Midbrain (tissue), 1 donor: ENCODE results near the gene PLEKHA6.
"Not testable (repeated sequence)": the region's sequence is repeated elsewhere in the genome, so short reads cannot be mapped to it uniquely, and the experiment has no call there.

Experiments used
- DNase-seq: peaks from one replicate; lab custom pipeline; 2025; lab: John Stamatoyannopoulos, UW

The PLEKHA6 gene

DNA sequence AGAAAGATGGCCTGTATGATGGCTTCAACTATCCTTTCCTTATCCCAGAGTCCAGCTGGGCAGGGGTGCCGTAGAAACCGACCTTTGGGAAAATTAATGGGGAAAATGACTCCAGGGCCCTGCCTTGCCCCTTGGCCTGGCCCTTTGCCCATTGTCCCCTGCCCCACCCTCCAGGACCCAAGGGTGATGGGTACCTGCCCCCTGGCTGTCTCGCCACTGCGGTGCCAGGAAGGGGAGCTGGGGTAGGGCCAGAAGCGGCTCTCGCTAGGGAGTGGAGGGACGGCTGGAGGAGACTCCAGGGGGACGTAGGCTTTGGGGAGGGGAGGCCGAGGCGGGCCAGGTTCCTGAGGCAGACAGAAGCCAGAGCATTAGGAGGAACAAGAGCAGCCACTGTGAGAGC lies 116.8 kb downstream of the PLEKHA6 start:
- DNase-seq = no peak

DNA sequence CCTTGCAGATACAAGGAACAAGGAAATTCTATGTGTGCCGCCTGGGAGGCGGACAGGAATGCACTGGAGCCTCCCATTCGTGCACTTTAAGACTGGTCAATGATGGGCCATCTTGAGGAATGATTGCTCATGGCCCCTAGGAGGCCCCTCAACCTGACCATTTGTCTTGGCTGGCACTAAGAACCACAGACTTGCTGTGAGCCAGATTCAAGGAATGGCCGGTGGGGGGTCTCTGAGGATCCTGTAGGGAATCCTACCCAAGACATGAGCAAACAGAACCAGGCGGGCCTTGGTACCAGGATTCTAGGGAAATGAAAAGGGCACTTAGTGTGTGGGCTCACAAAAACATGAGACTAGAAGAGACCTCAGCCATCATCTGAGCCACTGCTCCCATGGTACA lies 117.8 kb downstream of the PLEKHA6 start:
- DNase-seq = no peak

DNA sequence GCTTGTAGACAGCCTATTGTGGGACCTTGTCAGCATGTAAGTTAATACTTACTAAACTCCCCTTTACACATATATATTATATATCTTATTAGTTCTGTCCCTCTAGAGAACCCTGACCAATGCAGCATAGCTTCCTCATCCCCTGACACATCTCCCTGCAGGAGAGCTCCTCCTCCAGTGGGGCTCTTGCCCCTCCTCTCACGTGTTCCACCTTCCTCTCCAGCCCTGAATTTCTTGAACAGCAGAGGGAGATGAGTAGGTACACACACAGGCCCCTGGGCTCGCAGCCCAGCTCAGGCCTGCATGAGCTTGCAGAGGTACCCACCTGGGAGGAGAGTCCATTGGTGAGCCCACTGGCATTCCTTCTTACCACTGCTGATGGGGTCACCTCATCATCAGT lies 118.7 kb downstream of the PLEKHA6 start:
- DNase-seq = no peak

DNA sequence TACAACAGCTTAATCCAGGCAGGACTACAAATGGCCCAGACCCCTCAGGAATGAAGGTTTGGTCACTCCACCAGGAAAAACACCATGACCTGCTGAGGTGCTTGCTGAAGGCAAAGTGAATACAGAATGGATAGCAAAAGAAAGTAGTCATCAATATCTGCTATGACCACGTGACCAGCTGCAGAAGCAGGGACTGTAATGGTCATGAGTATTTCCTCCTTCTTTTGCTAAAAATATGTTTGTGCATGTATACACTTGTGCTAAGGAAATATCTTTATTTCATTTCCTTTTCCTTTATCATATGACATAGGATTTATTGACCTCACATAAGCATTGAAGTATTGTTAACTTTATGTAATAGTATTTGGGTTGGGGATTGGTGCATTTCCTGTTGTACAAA lies 119.5 kb downstream of the PLEKHA6 start:
- no peak for DNase-seq

DNA sequence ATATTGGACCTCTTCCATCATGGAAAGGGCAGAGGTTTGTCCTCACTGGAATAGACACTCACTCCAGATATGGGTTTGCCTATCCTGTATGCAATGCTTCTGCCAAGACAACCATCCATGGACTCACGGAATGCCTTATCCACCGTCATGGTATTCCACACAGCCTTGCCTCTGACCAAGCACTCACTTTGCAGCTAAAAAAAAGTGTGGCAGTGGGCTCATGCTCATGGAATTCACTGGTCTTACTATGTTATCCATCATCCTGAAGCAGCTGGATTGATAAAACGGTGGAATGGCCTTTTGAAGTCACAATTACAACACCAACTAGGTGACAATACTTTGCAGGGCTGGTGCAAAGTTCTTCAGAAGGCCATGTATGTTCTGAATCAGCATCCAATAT lies 120.3 kb downstream of the PLEKHA6 start:
- DNase-seq = not testable (repeated sequence)

DNA sequence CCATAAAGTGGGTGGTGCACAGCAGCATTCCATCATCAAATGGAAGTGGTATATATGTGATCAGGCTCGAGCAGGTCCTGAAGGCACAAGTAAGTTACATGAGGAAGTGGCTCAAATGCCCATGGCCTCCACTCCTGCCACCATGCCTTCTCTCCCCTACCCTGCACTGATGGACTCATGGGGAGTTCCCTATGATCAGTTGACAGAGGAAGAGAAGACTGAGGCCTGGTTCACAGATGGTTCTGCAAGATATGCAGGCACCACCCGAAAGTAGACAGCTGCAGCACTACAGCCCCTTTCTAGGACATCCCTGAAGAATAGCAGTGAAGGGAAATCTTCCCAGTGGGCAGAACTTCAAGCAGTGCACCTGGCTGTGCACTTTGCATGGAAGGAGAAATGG lies 121.2 kb downstream of the PLEKHA6 start:
- not testable (repeated sequence) for DNase-seq

DNA sequence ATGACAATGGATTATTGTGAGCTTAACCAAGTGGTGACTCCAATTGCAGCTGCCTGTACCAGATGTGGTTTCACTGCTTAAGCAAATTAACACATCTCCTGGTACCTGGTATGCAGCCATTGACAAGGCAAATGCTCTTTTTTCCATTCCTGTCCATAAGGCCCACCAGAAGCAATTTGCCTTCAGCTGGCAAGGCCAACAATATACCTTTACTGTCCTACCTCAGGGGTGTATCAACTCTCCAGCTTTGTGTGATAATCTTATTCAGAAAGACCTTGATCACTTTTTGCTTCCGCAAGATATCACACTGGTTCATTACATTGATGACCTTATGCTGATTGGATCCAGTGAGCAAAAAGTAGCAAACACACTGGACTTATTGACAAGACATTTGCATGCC lies 122.2 kb downstream of the PLEKHA6 start:
- not testable (repeated sequence) for DNase-seq

DNA sequence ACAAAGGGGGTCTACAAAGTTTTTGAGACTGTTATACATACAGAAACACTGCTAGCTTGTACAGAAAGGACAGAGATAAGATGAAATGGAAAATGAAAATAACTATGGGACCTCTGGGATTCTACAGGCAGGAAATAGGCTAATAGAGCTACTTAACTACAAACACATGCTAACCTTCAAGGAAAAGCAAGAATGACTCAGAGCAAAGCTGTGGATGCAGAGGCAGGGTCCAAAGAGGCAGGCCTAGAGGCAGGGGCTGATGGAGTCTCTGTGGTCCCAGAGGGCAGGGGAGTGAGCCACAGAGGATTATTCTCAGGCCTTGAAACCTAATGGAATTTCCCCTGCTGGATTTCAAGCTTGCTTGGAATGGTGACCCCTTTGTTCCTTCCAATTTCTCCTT lies 127.2 kb downstream of the PLEKHA6 start:
- DNase-seq = no peak

DNA sequence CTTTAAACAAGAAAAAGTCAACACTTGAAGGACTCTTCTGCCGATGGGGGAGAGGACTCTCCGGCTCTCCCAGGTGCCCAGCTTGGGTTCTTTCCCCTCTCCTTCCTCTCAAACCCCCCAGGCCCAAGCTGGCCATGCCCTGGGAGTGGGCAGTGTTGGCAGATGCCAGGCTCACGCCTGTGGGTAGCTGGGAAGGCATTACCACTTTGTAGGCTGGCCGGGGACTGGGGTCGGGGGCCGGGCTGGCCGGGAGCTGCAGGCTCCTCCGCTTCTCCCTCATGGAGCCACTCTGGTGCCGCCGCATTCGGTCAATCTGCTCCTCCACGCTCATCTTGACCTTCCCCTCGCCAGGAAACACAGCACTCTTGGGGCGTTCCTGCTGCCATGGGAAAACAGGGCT lies 129.5 kb downstream of the PLEKHA6 start:
- DNase-seq = no peak

DNA sequence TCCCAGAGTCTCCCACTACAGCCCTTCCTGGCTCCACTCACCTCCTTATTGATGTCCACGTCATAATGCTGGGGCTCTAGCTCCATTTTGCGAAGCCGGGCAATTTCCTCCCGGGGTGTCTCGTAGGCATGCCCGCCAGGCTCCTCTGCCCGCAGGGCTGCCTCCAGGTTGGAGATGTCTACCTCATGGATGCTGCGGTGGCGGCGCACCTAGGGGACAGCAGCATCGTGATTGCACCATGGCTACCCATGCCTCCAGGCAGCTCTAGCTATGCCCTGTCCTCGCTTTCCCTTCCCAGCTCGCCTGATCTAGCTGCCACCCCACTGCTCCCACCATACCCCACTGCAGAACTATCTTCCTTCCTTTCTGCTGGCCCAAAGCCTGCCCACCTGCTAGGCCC lies 130.8 kb downstream of the PLEKHA6 start:
- DNase-seq = no peak

DNA sequence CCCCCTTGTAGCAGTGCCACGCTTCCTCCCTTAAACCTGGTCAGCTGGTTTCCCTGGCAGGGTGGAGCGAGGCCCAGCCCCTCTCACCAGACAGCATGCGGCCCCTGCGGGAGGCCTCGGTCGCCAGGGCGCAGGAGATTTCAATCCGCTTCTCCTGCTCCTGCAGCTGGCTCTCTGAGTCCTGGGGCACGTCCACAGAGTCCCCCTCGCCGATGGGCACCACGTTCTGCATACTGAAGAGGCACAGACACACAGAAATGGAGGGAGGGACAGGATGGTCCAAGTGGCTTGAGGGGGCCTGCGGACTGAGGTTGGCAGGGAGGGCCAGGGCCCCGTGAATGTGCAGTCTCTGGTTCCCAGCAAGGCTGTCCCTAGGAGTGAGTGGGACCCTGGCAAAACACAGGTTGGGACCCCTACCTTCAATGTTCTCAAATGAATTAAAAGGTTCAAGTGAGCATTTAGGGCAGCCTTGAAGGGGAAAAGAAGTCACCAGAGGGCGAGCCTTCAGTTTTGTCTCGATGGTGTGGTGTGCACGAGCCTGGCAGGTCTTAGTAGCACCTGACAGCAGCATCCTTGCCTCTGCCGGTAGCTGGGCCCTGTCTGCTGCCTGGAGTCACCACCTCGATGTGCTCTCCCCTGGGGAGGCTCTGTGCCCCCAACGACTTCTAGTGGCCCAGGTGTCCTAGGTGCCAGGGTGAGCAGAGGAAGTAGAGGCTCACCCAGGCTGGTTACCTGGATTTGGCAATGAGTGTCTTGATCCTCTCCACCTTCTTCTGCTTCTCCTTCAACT lies 131.5 kb downstream of the PLEKHA6 start:
- DNase-seq = no peak

DNA sequence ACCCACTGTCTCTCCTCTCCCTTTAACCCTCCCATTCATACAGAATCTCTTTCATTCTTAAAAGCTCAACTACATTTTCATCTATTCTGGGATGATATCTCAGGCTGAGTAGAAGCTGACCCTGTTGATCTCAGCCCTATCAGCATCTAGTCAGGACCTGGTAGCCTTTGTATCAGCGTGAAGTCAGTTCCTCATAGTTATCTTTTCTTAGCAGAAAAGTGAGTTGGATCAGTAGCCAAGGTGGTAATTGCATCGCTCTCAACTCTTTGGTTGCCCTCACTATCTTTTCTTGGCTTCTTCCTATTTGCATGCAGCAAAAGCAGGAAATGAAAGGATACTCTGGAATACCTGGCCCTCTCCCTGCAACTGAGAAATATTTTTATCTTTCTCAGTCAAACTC lies 132.4 kb downstream of the PLEKHA6 start:
- no peak for DNase-seq

DNA sequence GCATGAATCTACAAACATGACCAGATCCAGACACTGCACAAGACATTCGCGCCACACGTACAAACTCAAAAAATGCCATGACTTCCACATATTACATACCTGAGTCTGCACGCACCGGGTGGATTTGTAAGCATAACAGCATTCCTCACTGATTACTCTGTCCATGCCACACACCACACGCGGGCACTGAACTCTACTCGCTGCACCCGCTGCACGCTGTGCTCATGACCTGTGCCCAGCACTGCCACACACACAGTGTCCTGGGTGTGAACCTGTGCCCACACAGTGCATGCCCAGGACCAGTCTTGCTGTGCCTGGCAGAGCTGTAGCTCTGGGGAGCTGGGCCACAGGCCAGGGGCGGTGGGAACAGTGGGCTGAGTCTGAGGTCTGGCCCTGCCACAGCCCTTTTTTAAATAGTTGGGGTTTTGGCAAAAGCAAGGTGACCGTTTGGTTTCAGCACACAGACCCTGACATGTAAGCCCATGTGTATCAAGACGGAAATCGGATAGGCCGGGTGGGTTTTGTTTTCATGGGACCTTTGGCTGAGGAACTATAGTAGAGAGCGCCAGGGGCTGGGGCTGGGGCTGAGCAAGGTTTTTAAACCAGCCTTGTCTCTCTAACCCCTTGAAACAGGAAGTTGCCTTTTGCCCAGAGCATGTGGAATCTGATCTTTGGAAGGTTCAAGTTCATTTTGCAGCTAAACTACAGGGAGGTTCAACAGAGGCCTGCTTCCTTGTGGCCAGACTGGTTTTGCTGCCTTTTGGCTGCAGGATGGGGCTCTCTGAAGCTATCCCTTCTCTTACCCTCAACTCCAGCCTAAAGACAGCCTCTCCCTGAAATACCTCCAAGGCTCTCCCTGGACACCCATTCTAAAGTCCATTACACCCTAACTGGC lies 133.6 kb downstream of the PLEKHA6 start:
- no peak for DNase-seq

DNA sequence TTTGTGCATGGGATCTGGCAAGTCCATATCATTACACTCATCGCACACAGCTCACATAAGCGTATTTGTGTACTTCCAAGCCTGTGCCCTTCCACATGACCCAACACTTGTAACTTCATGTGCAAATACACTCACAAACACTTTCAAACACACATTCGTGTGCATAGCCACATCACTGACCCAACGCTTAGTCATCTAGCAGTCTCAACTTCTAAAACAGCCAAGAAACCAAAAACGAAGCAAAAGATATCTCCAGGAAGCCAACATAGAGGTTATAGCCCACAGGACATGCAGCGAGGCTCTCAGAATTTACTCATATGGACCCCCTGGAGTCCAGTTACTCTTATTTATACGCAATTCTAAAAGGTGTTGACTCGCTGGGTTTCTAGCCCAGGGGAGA lies 135.1 kb downstream of the PLEKHA6 start:
- no peak for DNase-seq

DNA sequence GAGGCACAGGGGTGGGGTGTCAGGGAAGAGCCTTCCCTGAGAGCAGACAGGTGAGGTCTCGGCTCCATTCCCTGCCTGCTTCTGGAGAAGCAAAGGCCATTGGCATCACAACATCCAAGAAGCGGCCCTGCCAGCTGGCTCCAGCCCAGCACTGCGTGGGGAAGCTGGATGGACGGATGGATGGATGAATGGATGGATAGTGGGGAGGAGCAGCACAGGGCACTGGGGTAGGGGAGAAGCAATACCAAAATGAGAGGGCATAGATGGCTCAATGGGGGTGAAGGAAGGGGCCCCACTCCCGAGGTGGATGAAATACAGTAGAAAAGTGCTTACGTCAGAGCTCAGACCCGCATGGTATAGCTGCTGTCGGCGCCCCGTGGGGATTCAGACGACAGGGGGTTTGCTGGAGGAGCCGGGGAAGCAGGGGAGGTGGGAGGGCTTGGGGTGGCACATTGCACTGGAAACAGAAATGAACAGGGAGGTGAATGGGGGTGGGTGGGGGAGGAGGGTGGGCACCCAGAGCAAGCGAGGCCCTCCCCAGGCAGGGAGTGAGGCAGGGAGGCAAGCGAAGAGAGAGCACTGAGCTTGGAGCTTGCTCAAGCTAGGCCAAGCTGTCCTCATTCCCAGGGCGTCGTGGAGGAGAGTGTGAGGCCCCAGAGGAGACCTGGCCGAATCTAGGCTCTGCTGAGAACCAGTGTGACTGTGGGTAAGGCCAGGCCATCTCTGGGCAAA lies 136.4 kb downstream of the PLEKHA6 start:
- no peak for DNase-seq

DNA sequence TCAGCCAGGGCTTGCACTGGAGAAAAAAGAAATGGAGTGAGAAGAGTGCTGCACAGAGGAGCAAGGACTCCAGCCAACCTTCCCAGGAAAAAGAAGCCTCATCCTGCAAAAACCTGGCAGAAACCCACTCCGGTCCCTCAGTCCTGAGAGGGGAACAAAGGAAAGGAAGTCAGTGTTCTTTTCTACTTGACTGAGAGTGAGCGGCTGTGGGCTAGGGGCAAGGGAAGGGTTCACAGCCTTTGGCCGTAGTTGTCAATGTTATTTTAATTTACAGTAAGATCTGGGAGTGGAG lies 137.0 kb downstream of the PLEKHA6 start:
- DNase-seq = no peak

DNA sequence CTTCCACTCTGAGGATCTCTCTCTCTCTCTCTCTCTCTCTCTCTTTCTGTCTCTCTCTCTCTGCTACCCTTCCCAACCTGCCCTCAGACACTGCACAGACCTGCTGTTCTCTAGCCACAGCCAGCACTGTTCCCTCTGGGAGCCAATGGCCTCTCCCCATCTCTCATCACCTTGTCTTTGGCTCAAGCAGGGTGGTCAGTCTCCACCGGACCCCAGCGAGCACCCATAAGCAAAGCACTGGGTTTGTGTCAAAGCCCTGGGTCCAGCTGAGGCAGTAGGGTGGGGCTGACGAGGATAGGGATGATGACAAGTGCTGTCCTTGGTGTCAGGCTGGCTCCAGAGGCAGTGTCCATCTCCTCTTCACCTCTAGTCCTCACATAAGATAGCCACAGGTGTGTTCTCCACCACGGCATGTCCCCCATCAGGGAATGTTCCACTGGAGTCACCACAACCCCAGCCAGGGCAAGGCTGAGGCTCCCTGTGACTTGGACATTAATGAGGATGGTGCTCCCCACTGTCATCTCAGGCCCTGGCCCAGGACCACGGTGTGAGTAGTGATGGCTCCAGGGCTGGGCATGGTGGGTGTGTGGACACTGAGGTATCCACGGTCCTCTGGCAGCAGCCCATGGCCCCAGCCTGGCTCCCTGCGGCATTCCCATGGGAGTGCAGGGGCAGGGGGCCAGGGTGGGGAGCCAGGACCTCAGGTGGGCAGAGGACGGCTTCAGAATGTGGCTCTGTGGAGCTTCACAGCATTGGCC lies 137.5 kb downstream of the PLEKHA6 start:
- DNase-seq = no peak

DNA sequence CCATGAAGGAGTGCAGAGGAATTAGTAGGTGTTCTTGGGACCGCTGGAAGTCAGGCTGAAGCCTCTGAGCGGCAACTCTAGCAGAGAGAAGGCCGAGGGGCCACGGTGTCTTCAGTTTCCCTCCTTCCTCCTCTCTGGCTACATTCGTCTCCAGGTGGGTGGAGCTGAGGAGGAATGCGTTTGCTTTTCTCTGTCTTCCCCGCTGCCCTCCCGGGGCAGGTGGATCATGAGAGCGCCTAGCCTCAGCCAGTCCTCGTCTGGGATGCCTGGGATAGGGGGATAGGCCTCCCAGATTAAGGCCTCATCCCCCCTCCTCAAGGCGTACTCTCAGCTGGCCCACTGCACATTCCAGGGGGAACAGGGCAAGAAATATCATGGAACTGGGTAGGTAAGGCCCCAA lies 138.5 kb downstream of the PLEKHA6 start:
- no peak for DNase-seq

DNA sequence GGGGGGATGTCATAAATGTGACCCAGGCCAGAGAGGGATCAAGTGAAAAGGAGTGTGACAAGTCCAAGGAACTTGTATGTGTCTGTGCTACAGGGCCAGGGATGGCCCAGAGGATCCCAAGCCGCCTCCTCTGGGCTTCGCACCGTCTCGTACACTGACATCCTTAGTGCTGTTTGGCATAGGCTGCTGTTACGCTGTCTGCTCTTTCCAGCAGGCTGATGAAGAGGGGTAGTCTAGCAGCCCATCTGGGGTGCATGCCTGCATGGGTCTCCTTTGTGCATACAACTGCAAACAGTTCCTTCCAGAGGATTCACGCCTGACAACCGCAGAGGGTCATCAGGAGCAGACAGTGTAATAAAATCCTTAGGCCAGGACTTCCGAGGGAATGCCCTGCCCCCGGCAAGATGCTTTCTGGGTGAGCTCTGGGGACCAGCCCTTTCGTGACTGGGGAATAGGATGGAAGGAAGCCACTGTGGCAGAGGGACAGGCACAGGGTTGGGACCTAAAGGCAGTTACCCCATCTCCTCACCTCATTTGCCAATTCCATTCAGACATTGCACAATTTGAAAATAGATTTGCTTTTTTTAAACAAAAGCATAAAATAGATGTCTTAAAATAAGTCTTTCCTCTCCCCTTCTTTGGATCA lies 139.6 kb downstream of the PLEKHA6 start:
- DNase-seq = no peak

DNA sequence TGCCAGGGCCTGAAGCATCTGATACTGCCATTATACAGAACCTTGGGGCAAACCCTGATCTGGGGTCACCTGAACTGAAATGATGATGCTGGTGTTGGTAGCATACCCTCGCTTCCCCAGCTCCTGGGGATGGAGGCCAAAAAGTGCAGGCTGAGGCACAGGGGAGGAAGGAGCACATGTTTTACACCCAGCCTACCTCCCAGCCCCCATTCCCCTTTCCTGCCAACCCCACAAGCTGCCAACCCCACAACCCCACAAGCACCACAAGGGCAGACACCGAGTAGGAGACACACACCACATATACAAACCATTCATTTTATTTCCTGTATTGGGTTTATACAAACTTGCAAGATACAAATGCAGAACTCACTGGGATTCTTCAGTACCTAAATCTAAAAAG lies 141.2 kb downstream of the PLEKHA6 start:
- no peak for DNase-seq

DNA sequence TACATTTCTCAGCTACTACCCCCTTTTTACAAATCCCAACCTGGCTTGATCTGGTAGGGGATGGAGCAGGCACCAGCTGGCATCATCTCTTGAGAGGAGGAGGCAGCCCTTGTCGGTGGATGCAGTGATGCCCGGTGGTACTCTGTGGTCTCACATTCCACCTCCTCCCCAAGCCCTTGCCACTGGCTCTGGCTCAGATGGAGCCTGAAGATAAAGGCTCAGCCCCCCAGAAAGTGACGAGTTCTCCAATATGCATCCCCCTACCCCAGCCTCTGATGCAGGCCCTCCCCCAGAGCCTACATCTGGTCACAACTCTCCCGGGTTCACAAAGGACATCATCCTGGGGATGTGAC lies 142.1 kb downstream of the PLEKHA6 start:
- no peak for DNase-seq
